Endodermal cell (in vitro differentiated cells): ENCODE measurements around the gene AKAP11. TPM values are rescaled to one million over a fixed set of nuclear protein-coding genes. Genes with fewer than 3 reads are reported as not detected.

Source experiments
- DNase-seq: peaks from one replicate; pipeline ENCODE4 v3.0.0-alpha.2; 2017
- H3K27ac ChIP-seq: 2 replicates; pipeline ENCODE4 v1.5.1; 2013; ENCODE audit warnings: mild to moderate bottlenecking, low read depth, low read length, moderate library complexity
- H3K27me3 ChIP-seq: 2 replicates; pipeline ENCODE4 v1.6.1; 2013; ENCODE audit warnings: mild to moderate bottlenecking, low read length, moderate library complexity; ENCODE audit not compliant: insufficient read depth, control insufficient read depth, poor library complexity, severe bottlenecking
- H3K36me3 ChIP-seq: 2 replicates; pipeline ENCODE4 v1.7.0; 2013; ENCODE audit warnings: mild to moderate bottlenecking, low read length, moderate library complexity; ENCODE audit not compliant: control insufficient read depth, insufficient read depth
- H3K4me1 ChIP-seq: one replicate; pipeline ENCODE4 v1.7.0; 2013; ENCODE audit warnings: low read length; ENCODE audit not compliant: control insufficient read depth, insufficient read depth
- H3K4me3 ChIP-seq: 2 replicates; pipeline ENCODE4 v1.5.1; 2013; ENCODE audit warnings: mild to moderate bottlenecking, low read length, moderate library complexity
- H3K9ac ChIP-seq: 2 replicates; pipeline ENCODE4 v1.6.1; 2013; ENCODE audit warnings: mild to moderate bottlenecking, low read length, moderate library complexity; ENCODE audit not compliant: poor library complexity, severe bottlenecking; ENCODE audit errors: extremely low read depth
- H3K9me3 ChIP-seq: 2 replicates; pipeline ENCODE4 v1.6.1; 2013; ENCODE audit warnings: mild to moderate bottlenecking, low read length, moderate library complexity; ENCODE audit not compliant: control insufficient read depth
- H3K27ac Mint-ChIP-seq: 2 replicates; pipeline ENCODE4 v1.8.0; 2020; ENCODE audit warnings: mixed read lengths
- H3K27me3 Mint-ChIP-seq: 2 replicates; pipeline ENCODE4 v1.8.0; 2021; ENCODE audit warnings: mild to moderate bottlenecking, mixed read lengths; ENCODE audit not compliant: insufficient read depth
- H3K36me3 Mint-ChIP-seq: 2 replicates; pipeline ENCODE4 v1.8.0; 2020; ENCODE audit warnings: low read depth, mixed read lengths
- H3K4me1 Mint-ChIP-seq: 2 replicates; pipeline ENCODE4 v1.8.0; 2020; ENCODE audit warnings: mixed read lengths
- H3K4me3 Mint-ChIP-seq: 2 replicates; pipeline ENCODE4 v1.8.0; 2020; ENCODE audit warnings: mild to moderate bottlenecking, moderate library complexity, mixed read lengths
- H3K9me3 Mint-ChIP-seq: 2 replicates; pipeline ENCODE4 v1.8.0; 2020; ENCODE audit warnings: mild to moderate bottlenecking, mixed read lengths
- WGBS, 2 experiments: methylation state at CpG; one replicate each; pipeline versions ENCODE4 v1.1.5 to v1.1.7; 2013; ENCODE audit warnings: missing lambda C conversion rate in 2 of 2, mixed read lengths in 1 of 2; ENCODE audit not compliant: insufficient coverage in 1 of 2, insufficient read length in 1 of 2; 5-methylcytosine and 5-hydroxymethylcytosine counted together
- total RNA-seq, 2 donors: library from RNA; stranded (reverse); fragmentation: NEBNext Ultra II Directional in 1 of 2; extraction: Animal tissue kit (Norgen Biotek cat#: 25700) in 1 of 2; gene quantifications; 2 replicates in 1 of 2; 3 replicates in 1 of 2; pipeline ENCODE4 v1.2.1, GENCODE V29; 2021
- TF ChIP-seq, protein P1 (sequence below): fragments of 200-600 bp; sonication (generic); conservative IDR thresholded peaks from 2 replicates; pipeline ENCODE4 v1.5.0; 2021; ENCODE audit warnings: antibody characterized with exemption, mild to moderate bottlenecking

Gene AKAP11
- total RNA-seq, 2 donors from 2014 or later, result 16.9 to 17.6 TPM

DNA sequence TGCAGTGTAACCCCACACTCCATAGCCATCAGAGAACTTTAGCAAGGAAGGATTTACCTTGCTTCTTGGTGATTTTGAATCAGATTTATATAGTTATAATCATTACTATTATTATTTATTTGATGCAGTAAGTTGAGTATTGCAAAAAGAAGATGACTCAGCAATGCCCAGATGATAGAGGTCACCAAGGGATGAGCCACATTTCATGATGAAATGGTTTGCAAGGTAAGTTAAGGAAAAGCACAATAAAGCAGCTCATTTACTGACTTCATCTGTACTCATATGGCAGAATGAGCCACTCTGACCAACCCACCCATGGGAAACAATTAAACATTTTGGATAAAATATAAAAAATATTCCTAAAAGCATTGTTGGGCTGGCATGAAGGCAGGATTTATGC, 59.1 kb downstream of the AKAP11 start:
- H3K27me3 ChIP-seq, result peaks cover 8% of the 10 kb centered on the region
- Mint-ChIP-seq H3K27me3 (no peaks in the 10 kb centered on the region), H3K4me3 (no peak overlapping the region), H3K27ac (no peak overlapping the region), H3K9me3 (no peaks in the 10 kb centered on the region), H3K4me1 (peaks cover 14% of the 10 kb centered on the region), H3K36me3 (no peaks in the 10 kb centered on the region)
- H3K9me3 ChIP-seq, result no peaks in the 10 kb centered on the region
- H3K4me1 ChIP-seq, result peaks cover 2% of the 10 kb centered on the region
- H3K36me3 ChIP-seq, result no peaks in the 10 kb centered on the region
- H3K4me3 ChIP-seq, result no peak overlapping the region
- H3K9ac ChIP-seq, result no peak overlapping the region
- no peak overlapping the region for H3K27ac ChIP-seq
- DNase-seq, result no peak
- TF ChIP-seq, protein P1, sequence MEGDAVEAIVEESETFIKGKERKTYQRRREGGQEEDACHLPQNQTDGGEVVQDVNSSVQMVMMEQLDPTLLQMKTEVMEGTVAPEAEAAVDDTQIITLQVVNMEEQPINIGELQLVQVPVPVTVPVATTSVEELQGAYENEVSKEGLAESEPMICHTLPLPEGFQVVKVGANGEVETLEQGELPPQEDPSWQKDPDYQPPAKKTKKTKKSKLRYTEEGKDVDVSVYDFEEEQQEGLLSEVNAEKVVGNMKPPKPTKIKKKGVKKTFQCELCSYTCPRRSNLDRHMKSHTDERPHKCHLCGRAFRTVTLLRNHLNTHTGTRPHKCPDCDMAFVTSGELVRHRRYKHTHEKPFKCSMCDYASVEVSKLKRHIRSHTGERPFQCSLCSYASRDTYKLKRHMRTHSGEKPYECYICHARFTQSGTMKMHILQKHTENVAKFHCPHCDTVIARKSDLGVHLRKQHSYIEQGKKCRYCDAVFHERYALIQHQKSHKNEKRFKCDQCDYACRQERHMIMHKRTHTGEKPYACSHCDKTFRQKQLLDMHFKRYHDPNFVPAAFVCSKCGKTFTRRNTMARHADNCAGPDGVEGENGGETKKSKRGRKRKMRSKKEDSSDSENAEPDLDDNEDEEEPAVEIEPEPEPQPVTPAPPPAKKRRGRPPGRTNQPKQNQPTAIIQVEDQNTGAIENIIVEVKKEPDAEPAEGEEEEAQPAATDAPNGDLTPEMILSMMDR, result no peak

DNA sequence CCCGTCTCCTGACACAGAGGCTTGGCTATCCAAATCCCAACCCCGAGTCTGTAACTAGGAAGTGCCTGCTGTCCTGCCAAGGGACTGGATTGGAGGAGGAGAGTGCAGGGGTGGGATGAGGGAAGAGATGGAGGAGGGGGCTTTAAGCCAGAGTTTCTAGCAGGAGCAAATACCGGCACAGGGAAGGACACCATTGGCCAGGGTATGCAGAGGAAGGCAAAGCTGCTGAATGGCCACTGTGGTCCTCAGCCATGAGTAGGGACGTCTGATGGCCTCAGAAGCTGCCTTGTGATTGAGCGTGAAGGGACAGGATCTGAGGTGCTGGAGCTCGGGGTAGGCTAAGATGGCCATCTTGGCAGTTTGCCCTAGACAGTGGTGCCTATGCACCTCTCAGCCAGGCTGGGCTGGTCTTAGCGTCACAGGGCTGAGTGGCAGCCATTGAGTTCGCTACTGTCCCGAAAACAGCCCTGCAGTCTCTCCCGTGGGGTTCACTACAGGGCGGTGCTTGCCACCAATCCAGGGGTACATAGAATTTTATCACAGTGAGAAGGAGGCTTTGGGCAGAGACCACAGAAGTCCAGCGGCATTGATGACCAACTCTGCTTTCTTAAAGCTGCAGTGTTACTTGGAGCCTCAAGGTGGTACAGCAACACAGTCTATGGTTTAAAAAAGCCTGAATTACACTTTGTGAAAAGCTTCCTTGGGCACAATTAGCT, 61.8 kb downstream of the AKAP11 start:
- TF ChIP-seq, protein P1, result peak; percentile 78
- Mint-ChIP-seq H3K27ac (no peak overlapping the region), H3K9me3 (no peaks in the 10 kb centered on the region), H3K4me1 (peaks cover 6% of the 10 kb centered on the region), H3K4me3 (no peak overlapping the region), H3K27me3 (peaks cover 1% of the 10 kb centered on the region), H3K36me3 (no peaks in the 10 kb centered on the region)
- peaks cover 27% of the 10 kb centered on the region for H3K27me3 ChIP-seq
- no peaks in the 10 kb centered on the region for H3K36me3 ChIP-seq
- H3K4me3 ChIP-seq, result no peak overlapping the region
- no peak overlapping the region for H3K27ac ChIP-seq
- DNase-seq, result peak; percentile 54
- no peaks in the 10 kb centered on the region for H3K9me3 ChIP-seq
- WGBS, 2 experiments, result 77% methylated on average over 8 to 12 of the region's 12 CpGs
- H3K9ac ChIP-seq, result no peak overlapping the region
- no peaks in the 10 kb centered on the region for H3K4me1 ChIP-seq

DNA sequence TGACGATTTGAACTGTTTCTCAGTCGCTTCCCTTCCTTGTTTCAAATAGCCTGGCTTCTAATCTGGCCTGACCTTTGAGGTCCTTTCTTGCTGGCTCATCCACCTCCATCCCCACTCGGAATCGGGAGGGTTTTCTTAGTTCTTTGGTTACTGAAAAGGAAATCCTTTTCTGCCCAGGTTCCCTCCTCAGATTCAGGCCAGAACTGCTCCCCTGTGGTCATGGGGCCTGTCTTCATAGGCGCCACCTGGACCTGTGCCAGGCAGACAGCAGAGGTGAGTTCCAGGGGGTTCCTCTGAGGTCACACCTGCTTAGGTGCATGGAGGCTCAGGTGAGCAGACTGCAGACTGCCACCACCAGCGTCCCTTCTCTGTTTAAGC, 62.4 kb downstream of the AKAP11 start:
- Mint-ChIP-seq H3K4me1 (peaks cover 6% of the 10 kb centered on the region), H3K27ac (no peak overlapping the region), H3K4me3 (no peak overlapping the region), H3K36me3 (no peaks in the 10 kb centered on the region), H3K27me3 (peaks cover 1% of the 10 kb centered on the region), H3K9me3 (no peaks in the 10 kb centered on the region)
- Histone ChIP-seq H3K9me3 (no peaks in the 10 kb centered on the region), H3K9ac (no peak overlapping the region), H3K36me3 (no peaks in the 10 kb centered on the region), H3K27me3 (peaks cover 31% of the 10 kb centered on the region), H3K4me1 (no peaks in the 10 kb centered on the region), H3K27ac (no peak overlapping the region), H3K4me3 (no peak overlapping the region)
- DNase-seq, result peak; percentile 55
- TF ChIP-seq, protein P1, result no peak
- 59 to 60% methylated on average over 3 to 6 of the region's 6 CpGs for WGBS, 2 experiments
